Measurements from ENCODE around the gene JUN.

DNA sequence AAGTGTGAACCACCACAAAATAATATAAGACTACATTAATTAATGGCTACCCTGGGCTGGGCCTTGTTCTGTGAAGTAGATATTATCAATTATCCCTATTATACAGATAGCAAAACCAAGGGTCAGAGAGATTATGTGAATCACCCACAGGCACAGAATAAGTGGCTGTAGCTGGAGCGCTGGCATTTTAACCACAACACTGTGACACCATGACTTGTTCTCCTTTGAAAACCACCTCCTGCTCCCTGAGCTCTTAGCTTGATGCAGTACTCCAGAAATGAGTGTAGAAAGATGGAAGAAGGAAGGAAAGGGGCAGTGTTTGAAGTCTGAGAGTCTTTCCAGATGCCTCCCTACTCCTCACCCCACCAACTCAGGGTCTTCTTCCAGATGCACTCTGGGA, 29.5 kb upstream of the JUN start:
- TF ChIP-seq, protein P1, sequence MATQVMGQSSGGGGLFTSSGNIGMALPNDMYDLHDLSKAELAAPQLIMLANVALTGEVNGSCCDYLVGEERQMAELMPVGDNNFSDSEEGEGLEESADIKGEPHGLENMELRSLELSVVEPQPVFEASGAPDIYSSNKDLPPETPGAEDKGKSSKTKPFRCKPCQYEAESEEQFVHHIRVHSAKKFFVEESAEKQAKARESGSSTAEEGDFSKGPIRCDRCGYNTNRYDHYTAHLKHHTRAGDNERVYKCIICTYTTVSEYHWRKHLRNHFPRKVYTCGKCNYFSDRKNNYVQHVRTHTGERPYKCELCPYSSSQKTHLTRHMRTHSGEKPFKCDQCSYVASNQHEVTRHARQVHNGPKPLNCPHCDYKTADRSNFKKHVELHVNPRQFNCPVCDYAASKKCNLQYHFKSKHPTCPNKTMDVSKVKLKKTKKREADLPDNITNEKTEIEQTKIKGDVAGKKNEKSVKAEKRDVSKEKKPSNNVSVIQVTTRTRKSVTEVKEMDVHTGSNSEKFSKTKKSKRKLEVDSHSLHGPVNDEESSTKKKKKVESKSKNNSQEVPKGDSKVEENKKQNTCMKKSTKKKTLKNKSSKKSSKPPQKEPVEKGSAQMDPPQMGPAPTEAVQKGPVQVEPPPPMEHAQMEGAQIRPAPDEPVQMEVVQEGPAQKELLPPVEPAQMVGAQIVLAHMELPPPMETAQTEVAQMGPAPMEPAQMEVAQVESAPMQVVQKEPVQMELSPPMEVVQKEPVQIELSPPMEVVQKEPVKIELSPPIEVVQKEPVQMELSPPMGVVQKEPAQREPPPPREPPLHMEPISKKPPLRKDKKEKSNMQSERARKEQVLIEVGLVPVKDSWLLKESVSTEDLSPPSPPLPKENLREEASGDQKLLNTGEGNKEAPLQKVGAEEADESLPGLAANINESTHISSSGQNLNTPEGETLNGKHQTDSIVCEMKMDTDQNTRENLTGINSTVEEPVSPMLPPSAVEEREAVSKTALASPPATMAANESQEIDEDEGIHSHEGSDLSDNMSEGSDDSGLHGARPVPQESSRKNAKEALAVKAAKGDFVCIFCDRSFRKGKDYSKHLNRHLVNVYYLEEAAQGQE (IDR thresholded peaks at IDR 0.05; ENCODE audit: unreplicated experiment) = no peak
- TF ChIP-seq EZH2 (IDR thresholded peaks at IDR 0.05; ENCODE audit: low read depth, unreplicated experiment) (no peak), EZH2phosphoT487 (IDR thresholded peaks at IDR 0.05; ENCODE audit: unreplicated experiment) (no peak), ZNF114 (CRISPR knock-in tag; IDR thresholded peaks at IDR 0.05) (no peak), ZNF331 (CRISPR knock-in tag; IDR thresholded peaks at IDR 0.05; ENCODE audit: low read depth) (no peak), CREB1 (CRISPR knock-in tag; IDR thresholded peaks at IDR 0.05; ENCODE audit: low read depth) (no peak)
- TF ChIP-seq, protein P2, sequence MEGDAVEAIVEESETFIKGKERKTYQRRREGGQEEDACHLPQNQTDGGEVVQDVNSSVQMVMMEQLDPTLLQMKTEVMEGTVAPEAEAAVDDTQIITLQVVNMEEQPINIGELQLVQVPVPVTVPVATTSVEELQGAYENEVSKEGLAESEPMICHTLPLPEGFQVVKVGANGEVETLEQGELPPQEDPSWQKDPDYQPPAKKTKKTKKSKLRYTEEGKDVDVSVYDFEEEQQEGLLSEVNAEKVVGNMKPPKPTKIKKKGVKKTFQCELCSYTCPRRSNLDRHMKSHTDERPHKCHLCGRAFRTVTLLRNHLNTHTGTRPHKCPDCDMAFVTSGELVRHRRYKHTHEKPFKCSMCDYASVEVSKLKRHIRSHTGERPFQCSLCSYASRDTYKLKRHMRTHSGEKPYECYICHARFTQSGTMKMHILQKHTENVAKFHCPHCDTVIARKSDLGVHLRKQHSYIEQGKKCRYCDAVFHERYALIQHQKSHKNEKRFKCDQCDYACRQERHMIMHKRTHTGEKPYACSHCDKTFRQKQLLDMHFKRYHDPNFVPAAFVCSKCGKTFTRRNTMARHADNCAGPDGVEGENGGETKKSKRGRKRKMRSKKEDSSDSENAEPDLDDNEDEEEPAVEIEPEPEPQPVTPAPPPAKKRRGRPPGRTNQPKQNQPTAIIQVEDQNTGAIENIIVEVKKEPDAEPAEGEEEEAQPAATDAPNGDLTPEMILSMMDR (conservative IDR thresholded peaks at IDR 0.05; ENCODE audit: low read depth in 2 of 2) = no peak
- TF ChIP-seq, protein P3, sequence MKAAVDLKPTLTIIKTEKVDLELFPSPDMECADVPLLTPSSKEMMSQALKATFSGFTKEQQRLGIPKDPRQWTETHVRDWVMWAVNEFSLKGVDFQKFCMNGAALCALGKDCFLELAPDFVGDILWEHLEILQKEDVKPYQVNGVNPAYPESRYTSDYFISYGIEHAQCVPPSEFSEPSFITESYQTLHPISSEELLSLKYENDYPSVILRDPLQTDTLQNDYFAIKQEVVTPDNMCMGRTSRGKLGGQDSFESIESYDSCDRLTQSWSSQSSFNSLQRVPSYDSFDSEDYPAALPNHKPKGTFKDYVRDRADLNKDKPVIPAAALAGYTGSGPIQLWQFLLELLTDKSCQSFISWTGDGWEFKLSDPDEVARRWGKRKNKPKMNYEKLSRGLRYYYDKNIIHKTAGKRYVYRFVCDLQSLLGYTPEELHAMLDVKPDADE (IDR thresholded peaks at IDR 0.05) = no peak

Data from GM23338 (cell line).